ENCODE measurements around the gene WDR74. TPM values are rescaled to one million over a fixed set of nuclear protein-coding genes. Genes with fewer than 3 reads are reported as not detected.

The WDR74 gene
- total RNA-seq, 2 donors from 2014 or later = 44.5 to 46.1 TPM

DNA sequence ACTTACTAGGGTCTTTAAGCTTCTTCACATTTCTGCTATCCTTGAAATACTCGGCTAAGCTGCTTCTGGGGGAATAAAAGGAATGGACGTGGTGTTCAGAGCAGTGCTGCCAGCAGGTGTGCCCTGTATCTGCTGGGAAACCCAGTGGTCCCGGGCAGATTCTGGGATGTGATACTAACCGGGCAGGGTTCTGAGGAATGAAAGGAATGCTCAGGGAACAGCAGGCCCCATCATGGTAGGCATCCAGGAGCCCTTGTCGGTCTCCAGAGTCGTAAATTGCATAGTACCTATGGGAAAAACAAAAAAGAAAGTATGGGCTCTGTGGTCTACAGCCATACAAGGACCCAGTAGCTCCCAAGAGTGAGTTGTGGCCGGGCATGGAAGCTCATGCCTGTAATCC is 43.1 kb downstream of the WDR74 start:
- H3K4me1 ChIP-seq (replicated peaks) = peaks cover 6% of the 10 kb centered on the region
- no peaks in the 10 kb centered on the region for H3K9me3 ChIP-seq
- WGBS = 73% methylated on average over 7 of the region's 7 CpGs
- no peak for TF ChIP-seq POLR2AphosphoS5 (IDR thresholded peaks at IDR 0.05)
- TF ChIP-seq, protein P1, sequence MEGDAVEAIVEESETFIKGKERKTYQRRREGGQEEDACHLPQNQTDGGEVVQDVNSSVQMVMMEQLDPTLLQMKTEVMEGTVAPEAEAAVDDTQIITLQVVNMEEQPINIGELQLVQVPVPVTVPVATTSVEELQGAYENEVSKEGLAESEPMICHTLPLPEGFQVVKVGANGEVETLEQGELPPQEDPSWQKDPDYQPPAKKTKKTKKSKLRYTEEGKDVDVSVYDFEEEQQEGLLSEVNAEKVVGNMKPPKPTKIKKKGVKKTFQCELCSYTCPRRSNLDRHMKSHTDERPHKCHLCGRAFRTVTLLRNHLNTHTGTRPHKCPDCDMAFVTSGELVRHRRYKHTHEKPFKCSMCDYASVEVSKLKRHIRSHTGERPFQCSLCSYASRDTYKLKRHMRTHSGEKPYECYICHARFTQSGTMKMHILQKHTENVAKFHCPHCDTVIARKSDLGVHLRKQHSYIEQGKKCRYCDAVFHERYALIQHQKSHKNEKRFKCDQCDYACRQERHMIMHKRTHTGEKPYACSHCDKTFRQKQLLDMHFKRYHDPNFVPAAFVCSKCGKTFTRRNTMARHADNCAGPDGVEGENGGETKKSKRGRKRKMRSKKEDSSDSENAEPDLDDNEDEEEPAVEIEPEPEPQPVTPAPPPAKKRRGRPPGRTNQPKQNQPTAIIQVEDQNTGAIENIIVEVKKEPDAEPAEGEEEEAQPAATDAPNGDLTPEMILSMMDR (IDR thresholded peaks at IDR 0.05) = no peak
- no peak for TF ChIP-seq POLR2A (IDR thresholded peaks at IDR 0.05)
- no peaks in the 10 kb centered on the region for H3K27me3 ChIP-seq (replicated peaks; ENCODE audit: insufficient read depth)
- no peak overlapping the region for H3K27ac ChIP-seq
- no peak for DNase-seq (ENCODE audit: low spot score)
- intact Hi-C loops (cut with DNase I) = no loop called here
- H3K36me3 ChIP-seq = peaks cover 19 to 54% of the 10 kb centered on the region in 2 donors
- no peak overlapping the region for H3K4me3 ChIP-seq

DNA sequence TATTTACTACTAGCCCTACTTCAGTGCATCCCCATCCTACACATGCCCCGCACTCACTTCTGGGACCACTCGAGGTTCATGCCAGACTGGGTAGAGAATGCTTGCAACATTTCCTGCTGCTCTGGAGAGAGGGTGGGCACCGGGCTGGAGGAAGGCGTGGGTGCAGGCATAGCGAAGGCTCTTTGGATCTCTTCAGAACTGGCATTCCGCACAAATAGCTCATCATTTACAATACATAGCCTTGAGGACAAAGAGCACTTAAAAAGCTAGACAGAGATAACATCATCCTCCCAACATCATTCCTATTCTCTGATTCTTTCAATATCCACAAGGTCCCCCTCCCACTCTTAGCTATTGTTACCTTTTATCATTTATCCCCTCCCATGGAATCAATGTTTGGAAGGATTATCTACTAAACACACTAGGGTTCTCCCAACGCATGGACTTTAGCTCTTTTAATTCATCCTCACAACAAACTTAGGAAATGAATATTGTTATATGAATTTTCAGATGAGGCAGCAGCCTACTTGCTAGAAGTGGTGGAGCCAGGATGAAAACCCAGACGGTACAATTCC is 45.1 kb downstream of the WDR74 start:
- WGBS = 91% methylated on average over 8 of the region's 8 CpGs
- no peak for DNase-seq (ENCODE audit: low spot score)
- peaks cover 11% of the 10 kb centered on the region for H3K4me1 ChIP-seq (replicated peaks)
- intact Hi-C loops (cut with DNase I) = no loop called here
- H3K27ac ChIP-seq = no peak overlapping the region
- TF ChIP-seq, protein P1 (IDR thresholded peaks at IDR 0.05) = no peak
- TF ChIP-seq POLR2AphosphoS5 (IDR thresholded peaks at IDR 0.05) (no peak), POLR2A (IDR thresholded peaks at IDR 0.05) (no peak)
- peaks cover 18 to 42% of the 10 kb centered on the region in 2 donors for H3K36me3 ChIP-seq
- H3K4me3 ChIP-seq = no peak overlapping the region
- H3K27me3 ChIP-seq (replicated peaks; ENCODE audit: insufficient read depth) = no peaks in the 10 kb centered on the region
- H3K9me3 ChIP-seq = no peaks in the 10 kb centered on the region

DNA sequence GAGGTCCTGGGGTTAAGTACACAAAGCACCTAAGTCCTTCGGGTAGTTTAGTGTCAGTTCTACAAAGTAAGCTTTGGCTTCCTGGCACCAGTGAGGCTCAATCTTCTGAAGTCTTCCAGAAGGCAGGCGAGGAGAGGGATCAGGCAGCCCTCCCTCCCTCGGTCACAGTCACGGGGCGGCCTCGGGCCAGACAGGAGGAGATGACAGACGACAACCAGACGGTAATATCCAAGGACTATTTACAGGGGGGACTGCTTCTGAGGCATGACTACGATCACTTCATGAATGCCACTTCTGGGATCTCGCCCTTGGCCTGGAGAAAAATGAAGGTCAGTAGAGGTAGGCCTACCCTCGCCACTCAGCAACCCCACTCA is 47.2 kb downstream of the WDR74 start:
- WGBS = 18% methylated on average over 11 of the region's 11 CpGs
- Histone ChIP-seq H3K9me3 (no peaks in the 10 kb centered on the region), H3K27me3 (replicated peaks; ENCODE audit: insufficient read depth) (no peaks in the 10 kb centered on the region), H3K36me3 (peaks cover 15 to 29% of the 10 kb centered on the region in 2 donors), H3K4me3 (peak overlapping the region in 1 of 2 donors; percentile 69), H3K4me1 (replicated peaks) (peaks cover 18% of the 10 kb centered on the region), H3K27ac (peak overlapping the region; percentile 71 to 74)
- TF ChIP-seq, protein P1 (IDR thresholded peaks at IDR 0.05) = no peak
- no peak for TF ChIP-seq POLR2AphosphoS5 (IDR thresholded peaks at IDR 0.05)
- no peak for TF ChIP-seq POLR2A (IDR thresholded peaks at IDR 0.05)
- no peak for DNase-seq (ENCODE audit: low spot score)
- intact Hi-C loops (cut with DNase I) = no loop called here

DNA sequence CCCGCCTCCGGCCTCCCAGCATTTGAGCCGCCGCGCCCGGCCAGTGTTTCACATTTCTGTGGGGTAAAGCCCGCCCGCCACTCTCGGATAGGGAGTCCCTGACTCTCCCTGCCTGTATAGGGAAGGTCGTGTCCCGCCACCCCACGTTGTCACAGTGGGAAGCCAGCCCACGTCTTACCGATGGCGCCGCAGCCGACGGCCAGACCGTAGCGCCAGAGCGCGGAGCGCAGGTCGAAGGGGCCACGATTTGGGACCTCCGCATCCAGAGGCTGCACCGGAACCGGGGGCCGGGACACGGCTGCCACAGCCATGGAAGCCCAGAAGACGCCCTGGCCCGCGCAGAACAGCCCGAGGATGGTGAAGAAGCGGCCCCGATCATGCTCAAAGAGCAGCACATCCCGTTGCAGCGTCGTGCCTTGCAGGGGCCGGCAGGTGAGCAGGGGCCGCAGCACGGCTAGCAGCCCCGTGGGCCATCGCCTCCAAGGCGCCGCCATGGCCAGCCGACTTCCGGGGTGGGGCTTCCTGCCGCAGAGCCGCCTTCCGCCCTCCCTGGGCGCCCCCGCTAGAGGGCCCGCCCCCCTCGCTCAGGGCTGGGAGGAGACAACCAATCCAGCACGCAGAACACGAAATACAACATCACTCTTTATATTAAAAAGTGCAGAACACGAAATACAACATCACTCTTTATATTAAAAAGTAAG is 47.7 kb downstream of the WDR74 start, which contains the start of gene TMEM223:
TMEM223 (minus strand) TSS at position 506 of the 701 bp plus-strand sequence; CDS start at position 494, 12 bp downstream.
- WGBS = 0% methylated on average over 52 of the region's 58 CpGs
- Histone ChIP-seq H3K27ac (peak within 1 kb of the TSS; percentile 71 to 74), H3K36me3 (peaks cover 12 to 26% of the 10 kb centered on the region in 2 donors), H3K9me3 (no peaks in the 10 kb centered on the region), H3K4me3 (peak within 1 kb of the TSS; percentile 69 to 73), H3K4me1 (replicated peaks) (peaks cover 18% of the 10 kb centered on the region), H3K27me3 (replicated peaks; ENCODE audit: insufficient read depth) (no peaks in the 10 kb centered on the region)
- TF ChIP-seq, protein P1 (IDR thresholded peaks at IDR 0.05) = peak; percentile 12 to 55 (median 30)
- TF ChIP-seq POLR2AphosphoS5 (IDR thresholded peaks at IDR 0.05) (peak; percentile 92), POLR2A (IDR thresholded peaks at IDR 0.05) (peak; percentile 69)
- peak; percentile 84 for DNase-seq (ENCODE audit: low spot score)
- intact Hi-C loops (cut with DNase I) = no loop called here
